K562 (cell line): ENCODE data around the gene PRDM11. TPM values are rescaled to one million over a fixed set of nuclear protein-coding genes. Genes with fewer than 3 reads are reported as not detected.

Experiments
- CTBP1 ChIP-seq: fragments of 450-650 bp; IDR thresholded peaks from 2 replicates; pipeline ENCODE4 v1.6.1; 2016; ENCODE audit warnings: borderline replicate concordance
- DDX20 ChIP-seq: fragments of 450-650 bp; IDR thresholded peaks from 2 replicates; pipeline ENCODE4 v1.6.1; 2016; ENCODE audit warnings: missing genetic modification characterization, low read depth, mild to moderate bottlenecking, missing compliant biosample characterization, moderate library complexity
- FOXK2 ChIP-seq, 2 experiments: fragments of 450-650 bp; IDR thresholded peaks in 1 of 2; conservative IDR thresholded peaks in 1 of 2; 2 replicates each; pipeline ENCODE4 v1.6.1; 2016; ENCODE audit warnings: low read depth in 2 of 2, mild to moderate bottlenecking in 1 of 2
- KAT7 ChIP-seq: sonication (generic); formaldehyde crosslinking; IDR thresholded peaks from 2 replicates; pipeline ENCODE4 v1.8.0; 2022; ENCODE audit warnings: missing genetic modification reagents, mild to moderate bottlenecking, borderline replicate concordance
- KDM2B ChIP-seq: fragments of 250-450 bp; sonication (Bioruptor Pico); IDR thresholded peaks from 2 replicates; pipeline ENCODE4 v1.8.0; 2021; ENCODE audit warnings: mild to moderate bottlenecking, moderate library complexity
- NCOR1 ChIP-seq: fragments of 450-650 bp; IDR thresholded peaks from 2 replicates; pipeline ENCODE4 v1.6.1; 2016; ENCODE audit warnings: mild to moderate bottlenecking, moderate library complexity
- NFYB ChIP-seq: IDR thresholded peaks from 2 replicates; pipeline ENCODE4 v1.6.1; 2011; ENCODE audit warnings: mild to moderate bottlenecking, moderate library complexity; ENCODE audit not compliant: insufficient read length; ENCODE audit errors: extremely low read depth
- RBFOX2 ChIP-seq: fragments of 200-400 bp; formaldehyde crosslinking; IDR thresholded peaks from 2 replicates; pipeline ENCODE4 v1.6.1; 2017; ENCODE audit warnings: low read depth, mild to moderate bottlenecking, low read length, moderate library complexity
- U2AF1 ChIP-seq: fragments of 200-400 bp; formaldehyde crosslinking; optimal IDR thresholded peaks from 2 replicates; pipeline ENCODE3; 2017; ENCODE audit warnings: mild to moderate bottlenecking, low read depth, low read length, moderate library complexity
- ZNF133 ChIP-seq: fragments of 250-450 bp; sonication (Bioruptor Pico); IDR thresholded peaks from 2 replicates; pipeline ENCODE4 v1.4.0; 2020; ENCODE audit warnings: mild to moderate bottlenecking
- ZNF23 ChIP-seq: fragments of 250-450 bp; sonication (Bioruptor Pico); IDR thresholded peaks from 2 replicates; pipeline ENCODE4 v1.4.0; 2020; ENCODE audit warnings: mild to moderate bottlenecking
- ZNF445 ChIP-seq: fragments of 250-450 bp; sonication (Bioruptor Pico); IDR thresholded peaks from 2 replicates; pipeline ENCODE4 v1.4.0; 2020; ENCODE audit warnings: low read depth, mild to moderate bottlenecking, moderate library complexity
- polyA plus RNA-seq, 8 experiments: library from polyadenylated mRNA; depleted of rRNA in 4 of 8; stranded (reverse) in 5 of 8; unstranded in 3 of 8; fragments of >200 nt; fragmentation: Nextera tagmentation in 2 of 8; fragmentation: Illumina TruSeq in 1 of 8; extraction: Ambion mirVana in 2 of 8; extraction: Trizol in 1 of 8; gene quantifications; 2 replicates each; pipeline versions ENCODE4 v1.2.1 to v1.2.3, GENCODE V29; 2011 to 2014; ENCODE audit warnings: inconsistent platforms in 1 of 8, missing spikeins in 1 of 8
- total RNA-seq, 7 experiments: library from RNA; depleted of rRNA in 6 of 7; stranded (reverse); fragments of >200 nt in 6 of 7; fragmentation: Illumina TruSeq in 2 of 7; extraction: Trizol in 2 of 7; gene quantifications; 2 replicates each; pipeline versions ENCODE4 v1.2.1 to v1.2.3, GENCODE V29; 2011 to 2021; ENCODE audit warnings: low replicate concordance in 1 of 7
- TF ChIP-seq, protein P1 (sequence below), 2 experiments: fragments of 450-650 bp in 1 of 2; sonication (generic) in 1 of 2; formaldehyde crosslinking in 1 of 2; IDR thresholded peaks; 2 replicates each; pipeline versions ENCODE4 v1.7.1 to v1.9.0; 2016 to 2022; ENCODE audit warnings: inconsistent platforms in 1 of 2, mild to moderate bottlenecking in 1 of 2, missing genetic modification reagents in 1 of 2
- TF ChIP-seq, protein P2 (sequence below): fragments of 200-800 bp; sonication (Bioruptor generic); IDR thresholded peaks from 2 replicates; pipeline ENCODE4 v1.6.1; 2017; ENCODE audit warnings: missing genetic modification characterization, missing compliant biosample characterization
- TF ChIP-seq, protein P3 (sequence below): sonication (generic); formaldehyde crosslinking; IDR thresholded peaks from 2 replicates; pipeline ENCODE4 v1.9.0; 2022; ENCODE audit warnings: mild to moderate bottlenecking, missing genetic modification reagents

PRDM11 gene
- total and polyA plus RNA-seq, 9 of the 15 experiments (the other 6 are each of a cell fraction or from before 2014, with no cell fraction given), result 0.01 to 1.1 (median 0.29) TPM

DNA sequence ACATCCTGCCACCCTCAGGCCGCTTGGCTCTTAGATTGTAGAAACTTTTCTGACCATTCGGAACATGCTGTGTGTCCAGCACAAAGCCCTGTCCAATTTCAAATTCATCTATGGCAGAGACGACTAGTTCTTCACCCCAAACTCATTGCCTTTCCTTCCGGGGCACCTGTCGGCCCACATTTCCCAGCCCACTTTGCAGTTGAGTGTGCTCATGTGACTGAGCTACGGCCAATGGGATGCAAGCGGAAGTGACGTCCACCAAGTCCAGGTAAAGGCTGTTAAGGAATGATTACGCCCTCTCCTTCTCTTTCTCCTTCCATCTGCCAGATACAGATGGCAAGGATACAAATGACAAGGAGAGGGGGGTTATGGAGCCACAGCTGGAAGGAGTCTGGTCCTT lies 107.2 kb downstream of the PRDM11 start (continued):
- TF ChIP-seq, protein P1, sequence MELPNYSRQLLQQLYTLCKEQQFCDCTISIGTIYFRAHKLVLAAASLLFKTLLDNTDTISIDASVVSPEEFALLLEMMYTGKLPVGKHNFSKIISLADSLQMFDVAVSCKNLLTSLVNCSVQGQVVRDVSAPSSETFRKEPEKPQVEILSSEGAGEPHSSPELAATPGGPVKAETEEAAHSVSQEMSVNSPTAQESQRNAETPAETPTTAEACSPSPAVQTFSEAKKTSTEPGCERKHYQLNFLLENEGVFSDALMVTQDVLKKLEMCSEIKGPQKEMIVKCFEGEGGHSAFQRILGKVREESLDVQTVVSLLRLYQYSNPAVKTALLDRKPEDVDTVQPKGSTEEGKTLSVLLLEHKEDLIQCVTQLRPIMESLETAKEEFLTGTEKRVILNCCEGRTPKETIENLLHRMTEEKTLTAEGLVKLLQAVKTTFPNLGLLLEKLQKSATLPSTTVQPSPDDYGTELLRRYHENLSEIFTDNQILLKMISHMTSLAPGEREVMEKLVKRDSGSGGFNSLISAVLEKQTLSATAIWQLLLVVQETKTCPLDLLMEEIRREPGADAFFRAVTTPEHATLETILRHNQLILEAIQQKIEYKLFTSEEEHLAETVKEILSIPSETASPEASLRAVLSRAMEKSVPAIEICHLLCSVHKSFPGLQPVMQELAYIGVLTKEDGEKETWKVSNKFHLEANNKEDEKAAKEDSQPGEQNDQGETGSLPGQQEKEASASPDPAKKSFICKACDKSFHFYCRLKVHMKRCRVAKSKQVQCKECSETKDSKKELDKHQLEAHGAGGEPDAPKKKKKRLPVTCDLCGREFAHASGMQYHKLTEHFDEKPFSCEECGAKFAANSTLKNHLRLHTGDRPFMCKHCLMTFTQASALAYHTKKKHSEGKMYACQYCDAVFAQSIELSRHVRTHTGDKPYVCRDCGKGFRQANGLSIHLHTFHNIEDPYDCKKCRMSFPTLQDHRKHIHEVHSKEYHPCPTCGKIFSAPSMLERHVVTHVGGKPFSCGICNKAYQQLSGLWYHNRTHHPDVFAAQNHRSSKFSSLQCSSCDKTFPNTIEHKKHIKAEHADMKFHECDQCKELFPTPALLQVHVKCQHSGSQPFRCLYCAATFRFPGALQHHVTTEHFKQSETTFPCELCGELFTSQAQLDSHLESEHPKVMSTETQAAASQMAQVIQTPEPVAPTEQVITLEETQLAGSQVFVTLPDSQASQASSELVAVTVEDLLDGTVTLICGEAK (IDR thresholded peaks at IDR 0.05), result peak; percentile 27; the same call in 1 of the 2 replicates
- TF ChIP-seq, protein P1 (CRISPR knock-in tag; IDR thresholded peaks at IDR 0.05), result no peak
- TF ChIP-seq DDX20 (no peak), ZNF445 (CRISPR knock-in tag) (no peak), RBFOX2 (no peak), KAT7 (CRISPR knock-in tag) (no peak), NFYB (peak; percentile 61), ZNF133 (CRISPR knock-in tag) (no peak), KDM2B (CRISPR knock-in tag) (no peak), CTBP1 (no peak), FOXK2 (conservative IDR thresholded peaks at IDR 0.05 in 1 of 2, IDR thresholded peaks at IDR 0.05 in 1 of 2; ENCODE audit: low read depth in 2 of 2) (no peak), NCOR1 (no peak), ZNF23 (CRISPR knock-in tag) (no peak), U2AF1 (no peak)
- TF ChIP-seq, protein P2, sequence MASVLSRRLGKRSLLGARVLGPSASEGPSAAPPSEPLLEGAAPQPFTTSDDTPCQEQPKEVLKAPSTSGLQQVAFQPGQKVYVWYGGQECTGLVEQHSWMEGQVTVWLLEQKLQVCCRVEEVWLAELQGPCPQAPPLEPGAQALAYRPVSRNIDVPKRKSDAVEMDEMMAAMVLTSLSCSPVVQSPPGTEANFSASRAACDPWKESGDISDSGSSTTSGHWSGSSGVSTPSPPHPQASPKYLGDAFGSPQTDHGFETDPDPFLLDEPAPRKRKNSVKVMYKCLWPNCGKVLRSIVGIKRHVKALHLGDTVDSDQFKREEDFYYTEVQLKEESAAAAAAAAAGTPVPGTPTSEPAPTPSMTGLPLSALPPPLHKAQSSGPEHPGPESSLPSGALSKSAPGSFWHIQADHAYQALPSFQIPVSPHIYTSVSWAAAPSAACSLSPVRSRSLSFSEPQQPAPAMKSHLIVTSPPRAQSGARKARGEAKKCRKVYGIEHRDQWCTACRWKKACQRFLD (CRISPR knock-in tag), result no peak
- TF ChIP-seq, protein P3, sequence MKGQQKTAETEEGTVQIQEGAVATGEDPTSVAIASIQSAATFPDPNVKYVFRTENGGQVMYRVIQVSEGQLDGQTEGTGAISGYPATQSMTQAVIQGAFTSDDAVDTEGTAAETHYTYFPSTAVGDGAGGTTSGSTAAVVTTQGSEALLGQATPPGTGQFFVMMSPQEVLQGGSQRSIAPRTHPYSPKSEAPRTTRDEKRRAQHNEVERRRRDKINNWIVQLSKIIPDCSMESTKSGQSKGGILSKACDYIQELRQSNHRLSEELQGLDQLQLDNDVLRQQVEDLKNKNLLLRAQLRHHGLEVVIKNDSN (CRISPR knock-in tag), result peak; percentile 84
